HG02763 (cell line): ENCODE results near the gene OGFOD3.
"Not testable (repeated sequence)": the region's sequence is repeated elsewhere in the genome, so short reads cannot be mapped to it uniquely, and the experiment has no call there.

Experiments used
- ATAC-seq: cut with Tn5 transposase; IDR thresholded peaks from one replicate; pipeline ENCODE4 v1.9.1; 2021; ENCODE audit warnings: mild to moderate bottlenecking, moderate library complexity; ENCODE audit not compliant: unreplicated experiment

The OGFOD3 gene

GRCh38 chr17:82435103-82435502 is 16.7 kb upstream of the OGFOD3 start:
- no peak for ATAC-seq

- ATAC-seq: no peak
These were observed 15.8 kb upstream of the OGFOD3 start for GRCh38 chr17:82434216-82434565.

DNA sequence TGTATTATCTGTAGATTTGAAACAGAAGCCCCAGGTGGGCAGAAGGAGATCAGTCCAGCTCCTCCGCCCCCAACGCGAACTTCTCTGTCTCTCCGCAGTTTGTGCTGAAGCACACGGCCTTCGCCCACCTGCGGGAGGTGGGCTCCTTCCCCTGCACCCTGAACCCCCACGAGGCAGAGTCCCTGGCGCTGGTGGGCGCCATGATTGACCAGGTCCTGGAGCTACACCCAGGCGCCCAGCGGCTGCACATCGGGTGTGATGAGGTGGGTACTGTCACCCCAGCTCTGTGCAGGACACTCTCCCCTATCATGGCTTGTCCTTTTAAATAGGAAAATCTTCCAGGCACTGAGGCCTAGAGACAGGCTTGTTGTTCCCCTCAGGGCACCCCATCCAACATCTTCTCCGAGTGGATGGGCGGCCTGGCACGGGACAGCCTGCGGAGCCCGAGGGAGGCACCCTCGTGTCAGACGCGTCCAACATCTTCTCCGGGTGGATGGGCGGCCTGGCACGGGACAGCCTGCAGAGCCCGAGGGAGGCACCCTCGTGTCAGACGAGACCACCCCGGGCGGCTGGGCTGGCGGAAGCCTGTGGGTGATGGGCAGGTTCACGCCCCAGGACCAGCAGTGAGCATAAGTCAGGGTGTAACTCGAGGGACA is 15.3 kb upstream of the OGFOD3 start:
- no peak for ATAC-seq

DNA sequence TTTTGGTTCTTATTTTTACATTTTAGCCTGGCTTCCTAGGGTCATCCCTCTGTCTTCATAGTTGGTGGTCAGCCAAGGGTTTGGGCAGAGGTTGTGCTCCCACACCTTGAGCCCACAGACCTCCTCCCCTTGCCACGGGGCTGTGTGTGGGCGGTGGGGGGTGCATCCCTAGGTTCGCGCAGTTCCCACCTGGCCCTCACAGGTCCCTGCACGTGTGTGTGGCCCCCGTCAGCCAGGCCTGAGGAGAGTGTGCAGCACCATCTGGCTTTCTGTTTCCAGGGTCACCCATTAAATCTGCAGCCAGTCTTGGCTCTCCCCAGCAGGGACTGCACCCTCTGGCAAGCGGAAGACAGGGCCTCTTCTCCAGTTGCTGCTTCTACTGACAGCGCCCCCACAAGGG is 13.6 kb upstream of the OGFOD3 start:
- ATAC-seq: no peak

- no peak for ATAC-seq
These were observed 11.4 kb upstream of the OGFOD3 start for GRCh38 chr17:82429824-82430223.

DNA sequence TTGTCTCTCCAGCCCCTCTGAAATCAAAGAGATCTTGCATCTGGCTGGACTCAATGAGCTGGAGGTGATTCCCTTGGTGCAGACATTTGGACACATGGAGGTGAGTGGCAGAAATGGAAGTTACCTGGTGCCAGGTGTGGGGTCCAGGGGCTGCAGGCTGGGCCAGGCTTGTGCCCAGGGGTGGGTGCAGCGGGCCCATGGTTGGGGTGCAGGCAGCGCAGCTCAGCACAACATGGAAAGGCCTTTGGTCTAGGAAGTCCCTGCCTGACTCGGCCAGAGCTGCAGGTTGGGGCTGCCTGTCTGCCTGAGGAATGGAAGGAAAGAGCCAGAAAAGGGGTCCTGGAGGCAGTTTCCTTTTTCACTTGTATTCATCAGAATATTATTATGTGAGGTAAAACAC is 10.2 kb upstream of the OGFOD3 start:
- ATAC-seq: no peak

- no peak for ATAC-seq
These were observed 6.4 kb upstream of the OGFOD3 start for GRCh38 chr17:82424863-82425159.

DNA sequence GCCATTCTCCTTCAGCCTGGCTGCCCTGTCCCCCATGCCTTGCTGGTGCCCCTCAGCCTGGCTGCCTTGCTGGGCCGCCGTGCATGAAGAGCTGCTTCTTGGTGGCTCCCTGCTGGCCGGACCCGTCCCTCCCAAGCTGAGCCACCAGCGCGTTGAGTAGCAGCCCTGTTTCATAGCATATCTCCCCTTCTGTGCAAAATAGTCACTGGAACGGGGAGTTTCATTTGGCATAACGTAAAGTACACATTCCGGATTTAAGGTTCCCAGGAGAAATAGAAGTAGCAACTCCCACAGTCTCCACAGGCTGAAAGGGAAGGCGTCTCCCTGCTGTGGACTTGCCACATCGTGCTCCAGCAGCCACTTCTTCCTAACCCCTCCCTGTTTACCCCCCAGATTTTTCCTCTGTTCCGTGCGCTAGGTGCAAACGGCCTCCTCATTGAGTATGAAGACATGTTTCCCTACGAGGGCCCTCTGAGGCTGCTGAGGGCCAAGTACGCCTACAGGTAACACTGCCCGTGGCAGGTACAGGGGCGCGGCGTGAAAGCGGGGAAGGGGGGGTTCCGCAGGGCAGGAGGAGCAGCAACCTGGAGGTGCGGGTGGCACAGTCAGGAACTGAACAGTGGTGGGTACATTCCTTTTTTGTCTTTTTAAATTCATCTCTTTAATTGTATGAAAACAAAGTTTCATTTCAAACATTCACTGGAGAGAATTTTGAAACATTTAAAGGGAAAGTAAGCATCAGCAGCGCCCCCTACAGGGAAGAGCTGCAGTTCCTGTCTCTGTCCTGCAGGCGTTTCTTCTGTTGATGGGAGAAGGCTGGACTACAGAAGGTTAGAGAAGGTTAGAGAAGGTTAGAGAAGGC is 5.8 kb upstream of the OGFOD3 start:
- ATAC-seq: no peak

GRCh38 chr17:82419540-82419939 is 1.2 kb upstream of the OGFOD3 start:
- ATAC-seq: no peak

DNA sequence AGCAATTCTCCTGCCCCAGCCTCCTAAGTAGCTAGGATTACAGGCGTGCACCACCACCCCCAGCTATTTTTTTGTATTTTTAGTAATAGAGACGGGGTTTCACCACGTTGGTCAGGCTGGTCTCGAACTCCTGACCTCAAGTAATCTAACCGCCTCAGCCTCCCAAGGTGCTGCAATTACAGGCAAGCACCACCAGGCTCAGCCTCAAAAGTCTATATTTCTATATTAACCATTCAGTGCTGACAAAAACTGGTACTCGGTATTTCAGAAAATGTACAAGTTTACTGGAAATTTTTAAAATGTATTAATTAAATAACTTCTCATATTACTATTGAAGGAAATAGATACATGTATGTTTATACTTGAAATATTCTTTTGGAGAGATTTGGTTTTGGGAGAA is 1.6 kb downstream of the OGFOD3 start:
- no peak for ATAC-seq

DNA sequence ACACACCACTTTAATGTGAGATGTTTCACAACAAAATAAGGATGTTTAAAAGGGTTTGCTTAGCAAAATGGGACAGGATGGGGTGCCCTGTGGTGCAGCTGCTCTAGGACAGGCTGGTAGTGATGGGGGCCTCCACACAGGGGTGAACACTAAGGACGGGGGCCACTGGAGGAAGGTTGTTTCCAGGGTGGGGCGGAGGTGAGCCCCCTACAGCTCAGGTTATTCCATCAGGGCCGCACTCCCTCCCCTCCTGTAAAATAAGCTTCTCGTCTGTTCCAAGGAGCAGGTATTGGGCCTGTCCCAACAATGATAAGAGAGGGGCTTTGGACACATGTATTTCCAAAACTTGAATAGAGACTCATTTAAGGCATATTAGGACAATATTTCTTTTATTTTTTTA is 2.1 kb downstream of the OGFOD3 start:
- ATAC-seq: no peak

GRCh38 chr17:82415786-82416185 is 2.6 kb downstream of the OGFOD3 start:
- no peak for ATAC-seq

GRCh38 chr17:82415336-82415735 is 3.0 kb downstream of the OGFOD3 start:
- ATAC-seq: no peak

DNA sequence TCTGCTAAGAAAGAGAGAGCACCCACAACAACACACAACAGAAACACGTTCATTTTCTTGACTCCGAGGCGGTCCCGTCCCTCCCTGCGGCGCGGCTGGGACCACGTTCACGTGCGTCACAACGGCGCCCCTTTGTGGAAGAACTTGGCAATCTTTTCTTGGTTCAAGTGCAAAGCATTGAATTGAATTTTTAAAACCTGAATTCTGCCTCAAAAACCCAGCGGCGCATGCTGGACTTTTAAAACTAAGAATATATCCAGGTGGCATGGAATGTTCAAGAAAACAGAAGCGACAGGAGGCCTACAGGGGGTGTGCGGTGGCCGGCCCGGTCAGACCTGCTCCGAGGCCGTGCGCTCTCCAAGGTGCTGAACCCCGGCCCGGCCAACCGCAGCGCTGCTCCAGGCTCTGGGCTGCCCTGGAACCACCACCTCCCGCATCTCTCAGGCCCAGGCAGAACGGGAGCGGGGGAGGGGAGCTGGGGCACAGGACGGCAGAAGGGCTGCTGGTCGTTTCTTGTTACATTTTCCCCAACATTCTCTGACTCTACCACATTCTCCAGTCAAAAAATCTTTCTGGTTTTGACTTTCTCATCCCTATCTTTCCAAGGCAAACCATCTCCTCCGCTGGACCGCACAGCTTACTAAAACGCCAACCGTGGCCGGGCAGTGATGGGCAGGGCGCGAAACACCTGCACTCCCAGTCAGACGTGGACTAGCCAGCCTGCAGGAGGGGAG is 3.7 kb downstream of the OGFOD3 start:
- ATAC-seq: no peak

GRCh38 chr17:82412535-82413520 is 5.6 kb downstream of the OGFOD3 start:
- ATAC-seq: no peak

- not testable (repeated sequence) for ATAC-seq
These were observed 6.3 kb downstream of the OGFOD3 start for GRCh38 chr17:82412081-82412480.

DNA sequence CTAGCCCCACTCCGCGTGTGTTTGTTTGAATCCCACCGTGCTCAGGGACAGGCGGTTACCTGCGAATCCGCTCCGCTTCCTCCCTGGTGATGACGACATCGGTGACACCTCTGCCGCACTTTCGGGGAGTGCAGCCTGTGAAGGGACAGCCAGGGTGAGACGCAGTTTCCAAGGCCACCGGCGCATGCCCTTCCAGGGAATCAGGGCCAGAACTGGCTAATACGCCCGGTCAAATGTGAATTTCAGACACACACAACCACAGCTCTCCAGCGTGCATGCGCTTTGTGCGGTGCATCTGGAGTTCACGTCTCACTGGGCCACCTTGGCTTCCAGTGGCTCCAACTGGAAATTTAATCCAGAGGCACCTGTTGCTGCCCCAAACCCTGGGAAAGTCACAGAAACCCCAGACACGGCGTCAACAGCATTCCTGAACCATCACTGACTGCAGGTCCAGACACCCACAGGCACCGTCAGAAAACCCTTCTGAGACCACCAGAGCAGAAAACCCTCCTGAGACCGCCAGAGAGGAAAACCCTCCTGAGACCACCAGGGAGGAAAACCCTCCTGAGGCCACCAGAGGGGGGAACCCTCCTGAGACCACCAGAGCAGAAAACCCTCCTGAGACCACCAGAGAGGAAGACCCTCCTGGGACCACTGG is 6.9 kb downstream of the OGFOD3 start:
- no peak for ATAC-seq

DNA sequence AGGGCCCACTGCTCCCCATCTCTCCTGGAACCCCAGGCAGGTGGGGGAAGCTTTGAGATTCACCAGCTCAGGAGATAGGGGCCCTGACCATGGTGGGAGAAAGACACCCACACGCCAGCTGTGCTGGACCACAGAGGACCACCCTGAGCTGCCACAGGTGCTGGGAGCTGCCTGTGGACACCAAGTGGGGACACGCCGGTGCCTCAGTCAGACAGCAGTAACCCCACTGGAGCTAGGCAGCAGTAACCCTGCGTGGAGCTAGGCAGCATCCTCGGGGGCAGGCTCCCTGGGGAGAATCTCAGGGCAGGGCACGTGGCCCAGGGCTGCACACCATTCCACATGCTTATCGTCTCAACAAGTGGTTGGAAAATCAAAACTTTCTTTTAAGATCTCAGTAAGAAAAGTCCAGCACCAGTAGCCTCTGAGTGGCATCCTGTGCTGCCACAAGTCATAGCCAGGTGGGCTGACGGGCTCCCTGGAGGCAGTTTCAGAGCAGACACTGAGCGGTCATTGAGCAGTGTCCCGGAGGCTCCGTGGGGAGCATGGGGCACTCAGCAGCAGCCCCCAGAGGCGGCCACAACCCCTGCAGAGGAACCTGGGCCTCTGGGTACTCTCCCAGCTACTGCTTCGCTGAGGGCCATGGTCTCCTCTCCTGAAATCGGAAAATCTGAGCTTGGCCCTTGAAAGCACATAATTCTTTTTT is 8.2 kb downstream of the OGFOD3 start:
- no peak for ATAC-seq

- no peak for ATAC-seq
These were observed 9.5 kb downstream of the OGFOD3 start for GRCh38 chr17:82408938-82409318.
